ENCODE measurements around the gene DNAH14.

DNA sequence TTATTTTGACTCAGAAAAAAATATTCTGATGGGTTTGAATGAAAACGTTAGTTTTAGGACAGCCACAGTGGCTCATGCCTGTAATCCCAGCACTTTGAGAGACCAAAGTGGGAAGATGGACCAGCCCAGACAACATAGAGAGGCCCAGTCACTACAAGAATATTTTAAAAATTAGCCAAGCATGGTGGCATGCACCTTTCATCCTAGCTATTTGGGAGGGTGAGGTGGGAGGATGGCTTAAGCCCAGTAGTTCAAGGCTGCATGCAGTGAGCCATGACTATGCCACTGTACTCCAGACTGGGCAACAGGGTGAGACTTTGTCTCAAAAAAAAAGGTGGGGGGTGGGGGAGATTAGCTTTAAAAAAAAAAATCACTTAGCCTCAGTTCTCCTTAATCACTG, 370.9 kb downstream of the DNAH14 start:
- no peak for TF ChIP-seq SP2 (IDR thresholded peaks at IDR 0.05; ENCODE audit: low read length)
- TF ChIP-seq, protein P1, sequence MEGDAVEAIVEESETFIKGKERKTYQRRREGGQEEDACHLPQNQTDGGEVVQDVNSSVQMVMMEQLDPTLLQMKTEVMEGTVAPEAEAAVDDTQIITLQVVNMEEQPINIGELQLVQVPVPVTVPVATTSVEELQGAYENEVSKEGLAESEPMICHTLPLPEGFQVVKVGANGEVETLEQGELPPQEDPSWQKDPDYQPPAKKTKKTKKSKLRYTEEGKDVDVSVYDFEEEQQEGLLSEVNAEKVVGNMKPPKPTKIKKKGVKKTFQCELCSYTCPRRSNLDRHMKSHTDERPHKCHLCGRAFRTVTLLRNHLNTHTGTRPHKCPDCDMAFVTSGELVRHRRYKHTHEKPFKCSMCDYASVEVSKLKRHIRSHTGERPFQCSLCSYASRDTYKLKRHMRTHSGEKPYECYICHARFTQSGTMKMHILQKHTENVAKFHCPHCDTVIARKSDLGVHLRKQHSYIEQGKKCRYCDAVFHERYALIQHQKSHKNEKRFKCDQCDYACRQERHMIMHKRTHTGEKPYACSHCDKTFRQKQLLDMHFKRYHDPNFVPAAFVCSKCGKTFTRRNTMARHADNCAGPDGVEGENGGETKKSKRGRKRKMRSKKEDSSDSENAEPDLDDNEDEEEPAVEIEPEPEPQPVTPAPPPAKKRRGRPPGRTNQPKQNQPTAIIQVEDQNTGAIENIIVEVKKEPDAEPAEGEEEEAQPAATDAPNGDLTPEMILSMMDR (IDR thresholded peaks at IDR 0.05; ENCODE audit: control extremely low read depth in 1 of 3, insufficient read depth in 1 of 3, low read depth in 1 of 3, low read length in 3 of 3), result no peak
- TF ChIP-seq POLR2A (IDR thresholded peaks at IDR 0.05; ENCODE audit: control extremely low read depth in 1 of 2, low read depth in 2 of 2, low read length in 2 of 2), result no peak
- TF ChIP-seq ZNF274 (IDR thresholded peaks at IDR 0.05; ENCODE audit: borderline replicate concordance, extremely low read depth, low read length), result no peak
- TF ChIP-seq RFX5 (IDR thresholded peaks at IDR 0.05; ENCODE audit: borderline replicate concordance, low read depth, low read length), result no peak
- no peak for TF ChIP-seq CBX5 (IDR thresholded peaks at IDR 0.05; ENCODE audit: low read depth, low read length)
- no peak for TF ChIP-seq RAD21 (IDR thresholded peaks at IDR 0.05 in 1 of 2, conservative IDR thresholded peaks at IDR 0.05 in 1 of 2; ENCODE audit: low read depth in 2 of 2, low read length in 2 of 2)
- TF ChIP-seq MAFK (IDR thresholded peaks at IDR 0.05; ENCODE audit: low read depth, low read length), result no peak
- no peak for TF ChIP-seq SIN3A (conservative IDR thresholded peaks at IDR 0.05 in 1 of 2, IDR thresholded peaks at IDR 0.05 in 1 of 2; ENCODE audit: low read depth in 1 of 2, low read length in 2 of 2)
- no peak for TF ChIP-seq KDM1A (IDR thresholded peaks at IDR 0.05; ENCODE audit: borderline replicate concordance, low read length)
- TF ChIP-seq FOSL1 (IDR thresholded peaks at IDR 0.05; ENCODE audit: insufficient read depth, low read depth, low read length), result no peak
- TF ChIP-seq POLR2AphosphoS5 (IDR thresholded peaks at IDR 0.05; ENCODE audit: low read depth, low read length), result no peak
- no peak for TF ChIP-seq RNF2 (IDR thresholded peaks at IDR 0.05; ENCODE audit: borderline replicate concordance, low read depth, low read length, missing control alignments, poor library complexity, severe bottlenecking)

All from H1 (cell line).